Esophagus squamous epithelium (tissue), 5 donors: ENCODE results near the gene RDH13. TPM values are rescaled to one million over a fixed set of nuclear protein-coding genes. Genes with fewer than 3 reads are reported as not detected.
"Not testable (repeated sequence)": the region's sequence is repeated elsewhere in the genome, so short reads cannot be mapped to it uniquely, and the experiment has no call there.

ENCODE experiments used
- DNase-seq: peaks from one replicate; lab custom pipeline; 2025; lab: John Stamatoyannopoulos, UW
- H3K27ac ChIP-seq, 4 donors: fragments of 200-600 bp; sonication (generic); one replicate each; pipeline ENCODE4 v1.5.1; 2016 to 2019; ENCODE audit warnings: mild to moderate bottlenecking in 1 of 4
- H3K27me3 ChIP-seq, 4 donors: fragments of 200-600 bp; sonication (generic); 1 replicate in 3 of 4; 2 replicates in 1 of 4; pipeline versions ENCODE4 v1.5.1 to v1.6.0; 2017 to 2021; ENCODE audit warnings: antibody characterized with exemption in 1 of 4
- H3K36me3 ChIP-seq, 3 donors: fragments of 200-600 bp; sonication (generic); one replicate each; pipeline ENCODE4 v1.5.1; 2016 to 2019
- H3K4me1 ChIP-seq, 3 donors: fragments of 200-600 bp; sonication (generic); one replicate each; pipeline ENCODE4 v1.5.1; 2017 to 2019
- H3K4me3 ChIP-seq, 4 donors: fragments of 200-600 bp; sonication (generic); 1 replicate in 3 of 4; 2 replicates in 1 of 4; pipeline ENCODE4 v1.5.1; 2016 to 2019; ENCODE audit warnings: mild to moderate bottlenecking in 2 of 4, moderate library complexity in 1 of 4
- H3K9me3 ChIP-seq, 3 donors: fragments of 200-600 bp; sonication (generic); one replicate each; pipeline ENCODE4 v1.5.1; 2016 to 2019
- POLR2A ChIP-seq, 4 donors: fragments of 450-650 bp; IDR thresholded peaks; one replicate each; pipeline ENCODE4 v1.6.1; 2017; ENCODE audit warnings: antibody characterized with exemption in 4 of 4, mild to moderate bottlenecking in 4 of 4, moderate library complexity in 3 of 4
- WGBS, 2 donors: methylation state at CpG; one replicate each; pipeline ENCODE4 v1.1.5; 2018; 5-methylcytosine and 5-hydroxymethylcytosine counted together
- intact Hi-C: fragments of 100-400 bp; cut with DNase I; formaldehyde crosslinking; loops from one replicate; pipeline ENCODE4 v1.15.0; 2022
- total RNA-seq, 4 donors: library from RNA; depleted of rRNA; stranded (reverse); fragments of >200 nt; gene quantifications; one replicate each; pipeline ENCODE4 v1.1.0, GENCODE V29; 2016
- TF ChIP-seq, protein P1 (sequence below), 6 experiments: fragments of 450-650 bp in 4 of 6; fragments of 200-600 bp in 2 of 6; sonication (generic) in 2 of 6; IDR thresholded peaks; one replicate each; pipeline ENCODE4 v1.5.1; 2016 to 2019; ENCODE audit warnings: antibody characterized with exemption in 6 of 6, mild to moderate bottlenecking in 4 of 6, moderate library complexity in 4 of 6
- donor health status: DM: yes; HTN: yes; CAD: no.

RDH13 gene
- total RNA-seq, 4 donors from 2014 or later: 32.2 to 68.0 (median 41.4) TPM

DNA sequence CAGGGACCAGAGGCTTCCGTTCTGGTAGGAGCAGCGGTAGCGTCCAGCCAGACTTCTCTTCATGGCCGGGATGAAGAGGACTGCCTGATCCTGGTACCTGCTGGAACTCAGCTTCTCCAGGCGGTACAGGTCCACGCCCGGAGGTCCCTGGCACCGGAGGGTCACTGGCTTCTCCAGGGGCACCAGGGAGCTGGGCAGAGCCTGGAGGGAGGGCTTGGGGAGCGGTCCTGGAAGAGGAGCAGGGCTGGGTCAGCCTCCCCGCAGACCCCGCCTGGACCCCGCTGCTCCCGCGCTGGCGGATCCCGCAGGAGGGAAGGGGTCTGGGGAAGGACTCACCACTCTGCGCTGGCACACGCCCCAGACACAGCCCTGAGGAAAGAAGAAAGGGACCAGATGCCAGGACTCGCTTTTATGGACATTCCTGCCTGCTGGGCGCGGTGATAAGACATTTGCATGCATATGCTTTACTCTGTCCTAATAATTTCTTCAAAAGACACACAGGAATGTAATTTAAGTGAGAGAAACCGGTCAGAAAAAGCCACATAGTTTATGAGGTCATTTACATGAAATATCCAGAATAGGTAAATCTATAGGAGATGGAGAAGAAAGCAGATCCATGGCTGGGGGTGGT lies 30.7 kb downstream of the RDH13 start:
- Histone ChIP-seq H3K36me3 (no peaks in the 10 kb centered on the region), H3K27me3 (no peaks in the 10 kb centered on the region), H3K4me1 (no peaks in the 10 kb centered on the region), H3K27ac (no peak overlapping the region), H3K9me3 (no peaks in the 10 kb centered on the region), H3K4me3 (no peak overlapping the region)
- intact Hi-C loops: no loop called here
- TF ChIP-seq, protein P1, sequence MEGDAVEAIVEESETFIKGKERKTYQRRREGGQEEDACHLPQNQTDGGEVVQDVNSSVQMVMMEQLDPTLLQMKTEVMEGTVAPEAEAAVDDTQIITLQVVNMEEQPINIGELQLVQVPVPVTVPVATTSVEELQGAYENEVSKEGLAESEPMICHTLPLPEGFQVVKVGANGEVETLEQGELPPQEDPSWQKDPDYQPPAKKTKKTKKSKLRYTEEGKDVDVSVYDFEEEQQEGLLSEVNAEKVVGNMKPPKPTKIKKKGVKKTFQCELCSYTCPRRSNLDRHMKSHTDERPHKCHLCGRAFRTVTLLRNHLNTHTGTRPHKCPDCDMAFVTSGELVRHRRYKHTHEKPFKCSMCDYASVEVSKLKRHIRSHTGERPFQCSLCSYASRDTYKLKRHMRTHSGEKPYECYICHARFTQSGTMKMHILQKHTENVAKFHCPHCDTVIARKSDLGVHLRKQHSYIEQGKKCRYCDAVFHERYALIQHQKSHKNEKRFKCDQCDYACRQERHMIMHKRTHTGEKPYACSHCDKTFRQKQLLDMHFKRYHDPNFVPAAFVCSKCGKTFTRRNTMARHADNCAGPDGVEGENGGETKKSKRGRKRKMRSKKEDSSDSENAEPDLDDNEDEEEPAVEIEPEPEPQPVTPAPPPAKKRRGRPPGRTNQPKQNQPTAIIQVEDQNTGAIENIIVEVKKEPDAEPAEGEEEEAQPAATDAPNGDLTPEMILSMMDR (IDR thresholded peaks at IDR 0.05): no peak
- TF ChIP-seq POLR2A (IDR thresholded peaks at IDR 0.05): no peak
- WGBS, 2 donors: 50 to 83% methylated on average over 2 to 11 of the region's 22 CpGs
- DNase-seq: no peak

DNA sequence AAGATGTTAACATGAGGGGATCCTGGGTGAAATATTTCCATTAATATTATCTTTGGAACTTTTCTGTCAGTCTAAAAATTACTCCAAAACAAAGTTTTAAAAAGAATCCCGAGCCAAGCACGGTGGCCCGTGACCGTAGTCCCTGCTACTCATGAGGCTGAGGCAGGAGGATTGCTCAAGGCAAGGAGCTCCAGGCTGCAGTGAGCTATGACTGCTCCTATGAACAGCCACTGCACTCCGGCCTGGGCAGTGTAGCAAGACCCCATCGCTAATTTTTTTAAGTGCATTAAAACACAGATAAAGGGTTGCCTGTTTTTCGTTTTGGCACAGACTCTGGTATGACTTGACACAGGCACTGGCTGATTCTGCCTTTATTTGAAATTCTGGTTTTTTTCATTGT lies 31.8 kb downstream of the RDH13 start:
- TF ChIP-seq, protein P1 (IDR thresholded peaks at IDR 0.05): no peak
- no peak for TF ChIP-seq POLR2A (IDR thresholded peaks at IDR 0.05)
- Histone ChIP-seq H3K4me1 (no peaks in the 10 kb centered on the region), H3K9me3 (no peaks in the 10 kb centered on the region), H3K4me3 (no peak overlapping the region), H3K27me3 (no peaks in the 10 kb centered on the region), H3K36me3 (no peaks in the 10 kb centered on the region), H3K27ac (no peak overlapping the region)
- no peak for DNase-seq
- 81 to 87% methylated on average over 5 to 7 of the region's 7 CpGs for WGBS, 2 donors
- intact Hi-C loops: no loop called here

DNA sequence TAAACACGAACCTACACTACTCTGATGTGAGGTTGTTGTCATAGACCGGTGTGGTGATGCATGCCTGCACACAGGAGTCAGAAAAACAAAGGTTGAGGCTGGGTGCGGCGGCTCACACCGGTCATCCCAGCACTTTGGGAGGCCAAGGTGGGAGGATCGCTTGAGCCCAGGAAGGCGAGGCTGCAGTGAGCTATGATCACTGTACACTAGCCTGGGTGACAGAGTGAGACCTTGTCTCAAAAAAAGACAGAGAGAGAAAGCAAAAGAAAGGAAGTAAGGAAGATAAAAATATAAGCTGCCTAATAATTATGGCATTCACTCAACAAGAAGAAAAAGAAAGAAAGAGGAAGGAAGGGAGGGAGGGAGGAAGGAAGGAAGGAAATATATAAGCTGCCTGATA lies 34.2 kb downstream of the RDH13 start:
- WGBS, 2 donors: 83% methylated on average over 7 of the region's 7 CpGs
- intact Hi-C loops: no loop called here
- TF ChIP-seq, protein P1 (IDR thresholded peaks at IDR 0.05): no peak
- no peak for TF ChIP-seq POLR2A (IDR thresholded peaks at IDR 0.05)

DNA sequence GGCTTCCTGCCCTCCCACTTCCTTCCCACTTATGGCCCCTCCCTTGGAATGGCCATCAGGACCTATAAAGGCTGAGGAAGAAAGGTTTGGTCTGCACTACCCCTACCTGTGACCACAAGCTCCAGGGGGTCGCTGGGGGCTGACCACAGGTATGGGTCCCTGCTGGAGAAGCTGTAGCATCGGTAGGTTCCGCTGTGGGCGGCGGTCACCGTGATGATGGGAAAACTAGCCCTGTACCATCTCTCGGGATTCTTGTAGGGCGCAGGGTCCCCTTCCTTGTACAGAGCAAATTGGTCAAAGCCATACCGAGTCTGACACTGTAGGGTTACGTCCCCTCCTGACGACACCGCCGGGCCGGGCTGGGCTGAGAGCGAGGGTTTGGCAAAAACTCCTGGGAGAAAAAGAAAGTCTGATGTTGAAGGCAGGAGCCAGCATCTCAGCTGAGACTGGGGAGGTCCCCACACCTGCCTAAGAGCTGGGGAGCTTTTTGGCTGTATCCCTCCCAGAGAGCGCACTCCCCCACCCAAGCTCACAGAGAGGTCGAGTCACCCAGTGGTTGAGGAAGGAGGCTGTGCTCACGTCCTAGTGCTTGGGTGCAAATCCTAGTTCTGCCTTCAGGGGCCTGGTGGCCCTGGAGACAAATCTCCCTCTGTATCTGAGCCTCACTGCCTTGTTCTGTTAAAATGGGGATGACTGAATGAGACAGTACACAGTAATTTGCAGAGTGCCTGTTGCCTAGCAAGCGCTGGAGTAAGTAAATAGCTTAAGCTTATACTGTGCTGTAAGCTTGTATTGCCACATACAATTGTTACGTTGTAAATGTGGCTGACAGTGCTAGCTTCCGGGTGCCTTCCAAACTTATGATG lies 35.2 kb downstream of the RDH13 start:
- Histone ChIP-seq H3K4me3 (no peak overlapping the region), H3K9me3 (no peaks in the 10 kb centered on the region), H3K27me3 (no peaks in the 10 kb centered on the region), H3K36me3 (no peaks in the 10 kb centered on the region), H3K4me1 (no peaks in the 10 kb centered on the region), H3K27ac (no peak overlapping the region)
- intact Hi-C loops: no loop called here
- no peak for TF ChIP-seq POLR2A (IDR thresholded peaks at IDR 0.05)
- TF ChIP-seq, protein P1 (IDR thresholded peaks at IDR 0.05): no peak
- 75 to 81% methylated on average over 11 to 14 of the region's 21 CpGs for WGBS, 2 donors
- no peak for DNase-seq

More for the DNA sequence above, 34.2 kb downstream of the RDH13 start:
- Histone ChIP-seq H3K4me3 (no peak overlapping the region), H3K4me1 (no peaks in the 10 kb centered on the region), H3K27ac (no peak overlapping the region), H3K9me3 (no peaks in the 10 kb centered on the region), H3K27me3 (no peaks in the 10 kb centered on the region), H3K36me3 (no peaks in the 10 kb centered on the region)
- no peak for DNase-seq

DNA sequence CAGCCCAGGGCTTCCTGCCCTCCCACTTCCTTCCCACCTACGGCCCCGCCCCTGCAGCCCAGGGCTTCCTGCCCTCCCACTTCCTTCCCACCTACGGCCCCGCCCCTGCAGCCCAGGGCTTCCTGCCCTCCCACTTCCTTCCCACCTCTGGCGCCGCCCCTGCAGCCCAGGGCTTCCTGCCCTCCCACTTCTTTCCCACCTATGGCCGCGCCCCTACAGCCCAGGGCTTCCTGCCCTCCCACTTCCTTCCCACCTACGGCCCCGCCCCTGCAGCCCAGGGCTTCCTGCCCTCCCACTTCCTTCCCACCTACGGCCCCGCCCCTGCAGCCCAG lies 35.8 kb downstream of the RDH13 start:
- H3K4me1 ChIP-seq, DNase-seq, H3K27me3 ChIP-seq, intact Hi-C loops, H3K36me3 ChIP-seq, H3K9me3 ChIP-seq, H3K27ac ChIP-seq, H3K4me3 ChIP-seq: not testable (repeated sequence)
- WGBS, 2 donors: no CpG with 5 or more reads among the region's 12 CpGs
